RWPE1 (cell line): Measurements from ENCODE around the gene MIGA1.

Experiments used
- CTCF ChIA-PET: fragments of 350-600 bp; sonication (Branson Sonifier 250); formaldehyde crosslinking; extraction: SDS; loops from one replicate; lab custom pipeline; 2021; lab: Yijun Ruan, JAX
- POLR2A ChIA-PET: fragments of 400-600 bp; formaldehyde crosslinking; extraction: SDS; loops from one replicate; lab custom pipeline; 2020; ENCODE audit warnings: antibody characterized with exemption; ENCODE audit not compliant: low non-redundant PET; lab: Yijun Ruan, JAX
- DNase-seq: peaks from one replicate; pipeline ENCODE4 v3.0.0; 2012; ENCODE audit warnings: low spot score
- H3K27ac ChIP-seq: fragments of 450-650 bp; 2 replicates; pipeline ENCODE4 v1.5.1; 2017
- CTCF ChIP-seq: fragments of 450-650 bp; conservative IDR thresholded peaks from 2 replicates; pipeline ENCODE4 v1.5.1; 2017; ENCODE audit warnings: low read depth, mild to moderate bottlenecking

Gene MIGA1

GRCh38 chr1:77830946-77831345 lies 51.5 kb downstream of the MIGA1 start:
- CTCF ChIA-PET, result no interaction called here

GRCh38 chr1:77831566-77831965 lies 52.1 kb downstream of the MIGA1 start:
- POLR2A ChIA-PET, result no interaction called here
- TF ChIP-seq CTCF, result no peak
- DNase-seq, result no peak
- H3K27ac ChIP-seq, result no peak overlapping the region
- CTCF ChIA-PET, result no interaction called here

More at GRCh38 chr1:77830946-77831345, 51.5 kb downstream of the MIGA1 start:
- POLR2A ChIA-PET, result no interaction called here
- no peak overlapping the region for H3K27ac ChIP-seq
- no peak for DNase-seq
- no peak for TF ChIP-seq CTCF

DNA sequence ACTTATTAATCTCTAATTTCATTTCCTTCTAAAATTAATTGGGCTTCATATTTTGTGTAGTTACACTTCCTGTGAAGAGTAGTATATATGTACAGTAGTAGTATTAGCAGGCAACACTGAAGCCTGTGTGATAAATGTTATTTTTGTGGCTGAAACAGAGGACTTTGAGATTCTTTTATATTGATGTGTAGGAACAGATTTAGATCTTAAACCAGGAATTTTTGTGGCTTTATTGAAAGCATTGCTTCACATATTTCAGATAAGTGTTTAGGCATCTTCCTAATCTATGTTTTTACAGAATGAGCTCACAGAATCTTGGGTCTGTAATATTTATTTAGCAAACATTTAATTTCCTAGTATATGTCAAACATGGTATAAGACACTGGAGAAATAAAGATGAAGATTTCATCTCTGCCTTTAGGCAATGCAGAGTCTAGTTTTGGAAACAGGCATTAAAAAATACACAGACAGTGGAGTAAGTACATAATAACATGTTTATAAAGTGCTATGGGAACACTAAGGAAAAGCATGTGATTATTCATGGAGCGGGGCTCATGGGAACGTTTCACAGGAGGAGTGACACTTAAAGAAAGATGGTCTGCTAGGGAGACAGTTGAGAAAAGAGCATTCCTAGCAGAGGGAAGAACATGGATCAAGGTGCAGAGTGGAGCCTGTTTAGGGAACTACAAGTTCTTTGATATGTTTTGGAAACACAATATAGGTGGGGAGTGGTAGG lies 52.7 kb downstream of the MIGA1 start:
- CTCF ChIA-PET, result no interaction called here
- no peak for DNase-seq
- no peak overlapping the region for H3K27ac ChIP-seq
- no peak for TF ChIP-seq CTCF
- POLR2A ChIA-PET, result no interaction called here

DNA sequence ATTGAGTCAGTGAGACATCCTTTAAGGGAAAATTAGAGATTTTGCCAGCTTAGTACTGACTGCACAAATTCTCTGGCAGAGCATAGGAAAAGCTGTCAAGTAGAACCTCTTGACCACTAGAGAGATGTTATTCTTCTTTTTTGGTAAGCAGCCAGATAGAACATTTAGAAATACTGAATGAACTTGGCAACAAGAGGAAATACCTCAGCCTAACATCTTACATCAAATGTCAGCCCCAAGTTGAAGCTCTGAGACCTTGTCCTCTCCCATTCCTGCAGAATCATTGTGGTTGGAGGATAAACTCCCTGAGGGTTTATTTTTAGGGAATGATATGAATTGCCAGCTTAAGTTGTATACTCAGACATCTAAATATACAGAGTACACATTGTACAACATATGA lies 53.5 kb downstream of the MIGA1 start:
- no peak overlapping the region for H3K27ac ChIP-seq
- ChIA-PET POLR2A (no interaction called here), CTCF (no interaction called here)
- no peak for DNase-seq
- TF ChIP-seq CTCF, result no peak

DNA sequence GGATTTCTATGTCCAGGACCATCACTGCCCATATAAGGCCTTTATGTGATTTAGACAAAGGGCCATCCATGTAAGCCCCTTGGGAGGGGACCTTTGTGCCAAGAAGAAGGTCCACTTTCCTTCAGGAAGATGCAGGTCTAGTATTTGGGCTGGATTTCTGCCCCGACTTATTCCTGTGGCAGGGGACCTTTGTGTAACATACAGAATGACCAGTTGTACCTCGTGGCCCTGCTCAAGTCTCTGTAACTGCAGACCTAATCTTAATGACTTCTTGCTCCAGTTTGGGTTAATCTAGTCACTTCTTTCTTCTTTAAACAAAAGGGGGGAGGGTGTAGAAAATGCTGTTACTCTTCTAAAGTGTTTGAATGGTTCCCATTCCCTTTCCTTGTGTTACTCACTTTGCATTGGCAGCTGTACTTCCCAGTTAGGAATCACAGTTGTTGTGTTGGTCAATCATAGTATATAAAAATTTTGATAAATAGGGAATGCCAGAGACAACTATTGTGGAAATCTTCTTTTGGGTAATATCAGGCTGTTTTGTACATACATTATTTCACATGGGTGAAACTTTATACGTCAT lies 54.2 kb downstream of the MIGA1 start:
- DNase-seq, result no peak
- no peak for TF ChIP-seq CTCF
- POLR2A ChIA-PET, result no interaction called here
- CTCF ChIA-PET, result no interaction called here
- H3K27ac ChIP-seq, result peak overlapping the region; percentile 37; the same call in 1 of the 2 replicates

DNA sequence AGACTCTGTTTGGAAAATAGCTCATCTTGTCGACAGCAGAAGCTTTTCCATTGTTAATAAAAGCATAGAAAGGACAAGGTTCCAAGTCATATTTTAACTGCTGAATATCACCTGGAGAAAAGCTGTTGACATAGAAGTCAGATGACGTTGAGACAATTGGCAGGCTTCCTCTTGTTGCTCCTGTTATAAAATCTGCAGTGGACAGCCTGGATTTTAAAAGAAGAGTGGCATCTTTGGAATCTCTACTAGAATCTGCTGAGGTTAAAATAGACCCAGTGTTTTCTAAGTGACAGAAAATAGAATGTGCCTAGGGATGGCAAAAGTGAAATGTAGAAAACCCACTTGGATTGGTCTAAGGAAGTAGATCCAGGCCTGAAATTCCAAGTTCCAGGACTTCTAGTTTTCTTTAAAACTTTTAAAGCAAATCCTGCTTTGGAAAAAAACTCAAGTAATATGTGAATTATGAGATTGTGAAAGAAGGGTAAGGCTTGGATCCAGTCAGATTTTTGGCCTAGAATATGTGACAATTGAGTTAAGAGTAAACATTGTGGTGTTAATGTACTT lies 55.4 kb downstream of the MIGA1 start:
- ChIA-PET POLR2A (no interaction called here), CTCF (no interaction called here)
- H3K27ac ChIP-seq, result no peak overlapping the region
- no peak for TF ChIP-seq CTCF
- DNase-seq, result no peak
